Pulmonary artery endothelial cell (primary cell): ENCODE measurements around the gene GFOD2. TPM values are rescaled to one million over a fixed set of nuclear protein-coding genes. Genes with fewer than 3 reads are reported as not detected.

Experiments used
- DNase-seq: peaks from one replicate; pipeline ENCODE4 v3.0.0-alpha.2; 2011; ENCODE audit warnings: low read depth, low spot score
- total RNA-seq: library from RNA; depleted of rRNA; stranded (reverse); fragments of >200 nt; gene quantifications from 2 replicates; pipeline ENCODE4 v1.2.3, GENCODE V29; 2014

Gene GFOD2
- total RNA-seq, 1 donor from 2014 or later: 41.6 TPM

DNA sequence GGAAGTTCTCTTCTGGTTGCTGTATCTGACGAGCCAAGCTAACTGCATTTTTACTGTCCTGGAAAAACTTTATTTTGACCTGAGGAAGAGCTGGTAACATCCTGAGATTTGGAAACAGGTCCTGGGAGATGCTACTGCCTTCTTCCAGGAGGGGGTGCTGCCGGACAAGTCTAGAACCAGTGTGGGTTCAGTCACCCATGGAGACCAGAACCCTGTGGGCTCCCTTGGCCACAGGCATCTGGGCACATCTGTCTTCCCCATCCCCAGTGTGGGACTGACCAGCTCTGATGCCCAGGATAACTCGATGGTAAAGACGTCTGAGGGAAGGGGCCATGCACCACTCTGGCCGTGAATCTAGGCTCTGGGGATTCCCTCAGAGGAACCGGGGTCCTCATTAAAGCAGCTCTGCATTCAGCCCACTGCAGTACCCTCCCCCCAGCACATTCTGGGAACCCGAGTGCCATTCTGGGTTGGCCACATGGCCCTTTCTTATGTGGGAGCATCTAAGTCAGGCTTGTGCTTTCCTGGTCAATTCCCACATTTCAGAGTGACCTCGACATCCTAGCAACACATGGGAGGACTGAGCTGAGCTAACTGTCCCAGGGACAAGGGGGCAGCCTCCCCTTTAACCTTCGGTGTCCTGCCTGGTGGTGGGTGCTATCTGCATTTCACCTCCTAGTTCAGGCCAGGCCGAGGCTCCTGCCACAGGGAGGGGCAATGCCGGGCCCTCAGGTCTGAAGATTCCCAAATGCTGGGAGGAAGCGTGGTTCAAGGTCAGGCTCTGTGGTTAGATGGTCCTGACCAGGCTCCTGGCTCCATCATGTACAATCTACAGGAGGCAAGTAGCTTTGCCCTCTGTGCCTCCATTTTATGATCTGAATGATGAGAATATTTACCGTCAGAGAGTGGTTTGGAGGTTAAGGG, 46.1 kb downstream of the GFOD2 start:
- DNase-seq: no peak

DNA sequence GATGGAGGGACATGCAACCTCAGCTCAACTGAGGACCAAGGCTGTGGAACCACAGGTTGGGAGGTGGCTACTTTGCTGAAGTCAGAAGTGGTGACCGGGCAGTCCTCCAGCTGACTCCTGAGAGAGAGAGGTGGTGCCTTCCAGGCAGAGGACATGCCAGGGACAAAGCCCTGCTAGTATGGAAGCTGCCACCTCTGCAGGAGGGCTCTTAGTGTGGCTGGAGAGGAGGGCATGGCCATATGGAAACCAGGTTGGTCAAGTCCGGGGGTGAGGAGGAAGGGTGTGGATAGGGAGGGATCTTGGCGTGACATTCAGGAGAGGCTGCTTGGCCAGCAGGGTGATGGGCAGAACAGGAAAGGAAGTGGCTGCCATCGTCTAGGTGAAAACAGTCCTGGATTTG, 46.8 kb downstream of the GFOD2 start:
- DNase-seq: no peak

GRCh38 chr16:67669499-67670101, 49.5 kb downstream of the GFOD2 start:
- DNase-seq: no peak

- no peak for DNase-seq
Measured at GRCh38 chr16:67668495-67669157, 50.5 kb downstream of the GFOD2 start.

DNA sequence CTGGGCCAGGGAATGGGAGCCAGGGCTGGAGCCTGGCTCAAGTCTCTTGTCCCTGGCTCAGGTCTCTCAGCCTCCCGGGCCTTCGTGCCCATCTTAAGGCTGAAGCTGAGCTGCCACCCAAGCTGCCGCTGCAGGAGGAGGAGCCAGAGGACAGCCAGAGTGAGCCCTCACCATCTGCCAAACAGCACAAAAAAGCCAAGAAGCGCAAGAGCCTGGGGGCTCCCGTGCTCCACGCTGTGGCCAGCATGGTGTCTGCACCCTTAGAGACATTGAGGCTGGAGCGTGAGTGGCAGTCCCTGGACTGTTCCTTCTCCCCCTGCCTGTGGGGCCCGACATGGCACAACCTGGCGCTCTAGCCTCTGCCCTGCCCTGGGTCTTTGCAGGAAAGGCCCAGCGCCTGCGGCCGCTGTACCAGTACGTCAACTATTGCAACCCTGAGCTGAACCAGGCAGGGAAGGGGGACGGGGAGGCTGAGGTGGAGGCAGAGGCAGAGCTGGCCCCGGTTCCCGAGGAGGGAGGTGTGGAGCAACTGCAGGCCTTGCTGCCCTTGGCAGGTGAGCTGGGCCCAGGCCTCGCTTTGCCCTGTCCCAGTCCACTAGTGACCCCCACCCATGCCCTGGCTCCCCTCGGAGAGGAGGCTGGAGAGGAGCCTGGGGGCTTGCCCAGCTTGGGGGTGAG, 51.2 kb downstream of the GFOD2 start:
- peak; percentile 79 for DNase-seq

DNA sequence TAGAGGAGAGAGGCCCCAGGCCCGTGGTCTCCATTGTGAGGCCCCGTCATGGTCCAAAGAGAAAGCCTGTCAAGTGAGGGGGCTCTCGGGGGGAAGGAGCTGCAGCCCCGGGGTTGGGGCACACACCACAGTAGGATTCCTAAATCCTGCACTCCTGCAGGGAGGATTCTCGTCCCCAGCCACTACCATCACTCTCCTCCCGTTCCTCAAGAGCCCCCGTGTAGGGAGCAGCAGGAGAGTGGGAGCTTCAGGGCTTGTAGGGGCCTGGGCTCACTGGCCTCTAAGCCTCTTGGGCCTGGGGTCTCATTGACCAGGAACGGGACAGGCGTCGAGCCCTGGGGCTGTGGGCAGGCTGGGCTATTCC, 51.7 kb downstream of the GFOD2 start:
- no peak for DNase-seq

GRCh38 chr16:67666559-67667452, 52.3 kb downstream of the GFOD2 start, which contains the start of the genes C16orf86 and ENKD1:
Gene C16orf86, plus strand, starts transcription at chr16:67666814. Its CDS starts 157 bp downstream, at chr16:67666971.
Gene ENKD1, minus strand, starts transcription at chr16:67666750. Its CDS starts 308 bp downstream, at chr16:67666442.
- no peak for DNase-seq

- no peak for DNase-seq
Measured at GRCh38 chr16:67666032-67666551, 53.0 kb downstream of the GFOD2 start.

GRCh38 chr16:67665598-67665997, 53.5 kb downstream of the GFOD2 start:
- no peak for DNase-seq

- no peak for DNase-seq
Measured at GRCh38 chr16:67664871-67665270, 54.2 kb downstream of the GFOD2 start.

DNA sequence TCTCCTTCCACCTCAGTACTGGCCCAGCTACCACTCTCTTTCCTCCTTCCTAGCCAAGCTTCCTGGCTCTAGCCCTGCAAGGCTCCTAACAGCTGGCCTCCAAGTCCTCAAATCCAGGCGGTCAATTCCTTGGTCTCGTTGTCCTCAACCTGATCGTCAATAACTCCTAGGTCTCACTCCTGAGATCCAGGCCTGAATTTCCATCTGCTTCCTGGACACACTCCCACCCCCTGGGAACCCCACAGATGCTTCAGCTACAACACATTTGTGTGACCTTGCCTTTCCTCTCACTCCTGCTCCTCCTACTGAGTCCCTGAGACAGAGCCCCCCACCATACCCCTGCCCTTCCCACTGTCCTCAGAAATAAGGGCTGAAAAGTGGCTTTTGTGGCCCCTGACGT, 54.9 kb downstream of the GFOD2 start:
- DNase-seq: no peak

DNA sequence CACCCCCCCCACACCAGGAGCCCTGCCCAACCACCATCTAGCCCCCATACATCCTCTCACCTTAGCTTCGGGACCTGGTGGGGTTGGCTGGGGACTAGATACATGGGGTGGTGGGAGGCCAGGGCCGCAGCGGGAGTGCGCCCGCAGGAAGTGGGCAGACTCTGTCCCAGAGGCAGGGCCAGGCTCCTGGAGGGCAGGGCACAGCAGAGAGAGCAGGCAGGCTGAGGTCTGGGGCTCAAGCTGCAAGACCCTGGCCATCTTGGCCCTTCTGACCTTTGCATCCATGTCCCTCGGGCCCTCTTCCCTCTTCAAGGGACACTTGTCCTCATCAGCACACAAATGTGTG, 55.3 kb downstream of the GFOD2 start:
- DNase-seq: no peak

DNA sequence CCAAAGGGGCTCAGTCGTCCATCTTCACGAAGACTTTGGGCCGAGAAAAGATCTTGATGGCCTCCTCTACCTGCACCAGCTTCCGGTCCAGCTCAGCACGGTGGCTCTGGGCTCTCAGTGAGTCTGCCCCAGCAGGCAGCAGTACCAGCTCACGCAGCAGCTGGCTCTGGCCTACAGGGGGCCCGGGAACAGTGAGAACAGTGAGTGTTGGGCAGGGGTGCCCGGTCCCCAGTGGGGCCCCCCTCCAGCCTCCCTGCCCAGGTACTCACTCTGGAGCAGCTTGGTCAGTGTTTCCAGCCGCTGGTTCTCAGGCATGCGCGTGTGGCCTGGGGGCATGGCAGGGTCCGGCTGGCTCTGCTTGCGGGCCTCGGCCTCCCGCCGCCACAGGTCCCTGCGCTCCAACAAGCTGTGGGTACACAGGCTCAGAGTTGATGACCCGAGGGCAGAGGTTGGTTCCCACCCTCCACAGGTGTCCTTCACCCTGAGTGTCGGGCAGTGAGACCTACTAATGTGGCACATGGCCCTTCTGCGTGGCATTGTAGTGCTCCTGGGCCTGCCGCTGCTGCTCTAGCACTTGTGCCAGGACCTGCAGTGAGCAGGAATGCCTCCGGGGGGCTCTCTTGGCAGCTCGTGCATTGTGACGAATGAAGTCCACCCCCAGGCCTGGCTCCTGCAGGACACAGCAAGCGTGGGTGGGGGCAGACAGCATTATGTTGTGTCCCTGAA, 55.8 kb downstream of the GFOD2 start:
- DNase-seq: no peak

DNA sequence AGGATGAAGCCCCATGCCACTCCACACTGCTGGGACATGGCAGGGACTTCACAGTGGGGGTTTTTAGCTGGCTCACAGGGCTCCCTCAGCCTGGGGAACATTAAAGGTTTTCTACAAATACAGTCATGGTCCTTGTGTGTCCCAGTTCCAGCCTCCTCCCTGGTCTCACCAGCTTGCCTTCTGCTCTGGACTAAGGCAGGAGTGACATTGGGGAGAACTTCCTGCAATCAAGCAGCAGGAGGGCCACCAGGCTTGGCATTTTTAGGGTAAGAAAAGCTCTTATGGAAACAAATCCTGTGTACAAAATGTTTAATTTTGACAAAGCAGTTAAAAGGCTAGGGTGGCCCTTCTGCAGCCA, 56.5 kb downstream of the GFOD2 start:
- DNase-seq: no peak

DNA sequence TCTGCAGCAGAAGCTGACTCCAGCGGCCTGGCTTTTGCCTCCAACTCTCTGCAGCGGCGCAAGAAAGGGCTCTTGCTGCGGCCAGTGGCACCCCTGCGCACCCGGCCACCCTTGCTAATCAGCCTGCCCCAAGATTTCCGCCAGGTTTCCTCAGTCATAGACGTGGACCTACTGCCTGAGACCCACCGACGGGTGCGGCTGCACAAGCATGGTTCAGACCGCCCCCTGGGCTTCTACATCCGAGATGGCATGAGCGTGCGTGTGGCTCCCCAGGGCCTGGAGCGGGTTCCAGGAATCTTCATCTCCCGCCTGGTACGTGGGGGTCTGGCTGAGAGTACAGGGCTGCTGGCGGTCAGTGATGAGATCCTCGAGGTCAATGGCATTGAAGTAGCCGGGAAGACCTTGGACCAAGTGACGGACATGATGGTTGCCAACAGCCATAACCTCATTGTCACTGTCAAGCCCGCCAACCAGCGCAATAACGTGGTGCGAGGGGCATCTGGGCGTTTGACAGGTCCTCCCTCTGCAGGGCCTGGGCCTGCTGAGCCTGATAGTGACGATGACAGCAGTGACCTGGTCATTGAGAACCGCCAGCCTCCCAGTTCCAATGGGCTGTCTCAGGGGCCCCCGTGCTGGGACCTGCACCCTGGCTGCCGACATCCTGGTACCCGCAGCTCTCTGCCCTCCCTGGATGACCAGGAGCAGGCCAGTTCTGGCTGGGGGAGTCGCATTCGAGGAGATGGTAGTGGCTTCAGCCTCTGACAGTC, 57.0 kb downstream of the GFOD2 start:
- DNase-seq: no peak

DNA sequence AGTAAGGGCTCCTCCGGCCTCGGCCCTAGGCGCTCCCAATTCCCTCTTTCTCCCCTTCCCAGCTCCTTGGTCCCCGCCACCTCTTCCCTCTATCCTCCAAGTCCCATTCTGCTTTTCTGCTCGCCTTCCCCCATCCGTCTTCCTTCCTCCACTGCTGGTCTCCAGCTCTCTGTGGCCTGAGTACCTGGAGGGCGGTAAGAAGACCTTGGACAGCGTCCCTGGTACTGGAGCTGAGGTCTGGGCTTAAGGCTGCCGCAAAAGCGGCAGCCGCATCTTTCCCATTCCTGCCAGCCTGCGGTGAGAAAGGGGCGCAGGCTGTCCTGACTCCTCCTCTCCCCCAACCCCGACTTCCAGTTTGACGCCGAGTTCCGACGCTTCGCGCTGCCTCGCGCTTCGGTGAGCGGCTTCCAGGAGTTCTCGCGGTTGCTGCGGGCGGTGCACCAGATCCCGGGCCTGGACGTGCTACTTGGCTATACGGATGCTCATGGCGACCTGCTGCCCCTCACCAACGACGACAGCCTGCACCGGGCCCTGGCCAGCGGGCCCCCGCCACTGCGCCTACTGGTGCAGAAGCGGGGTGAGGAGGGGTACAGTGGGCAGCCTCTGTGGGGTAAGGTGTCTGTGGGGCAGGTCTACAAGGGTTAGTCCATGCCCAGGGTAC, 57.9 kb downstream of the GFOD2 start:
- DNase-seq: no peak

- peak; percentile 89 for DNase-seq
Measured at GRCh38 chr16:67660564-67661028, 58.5 kb downstream of the GFOD2 start, which contains the start of gene PARD6A. Gene PARD6A, plus strand, starts transcription at chr16:67660960. Its CDS starts 79 bp downstream, at chr16:67661039.
